ENCODE measurements around the gene IL1RAPL2. TPM values are rescaled to one million over a fixed set of nuclear protein-coding genes. Genes with fewer than 3 reads are reported as not detected.

Gene IL1RAPL2
- total RNA-seq, 1 experiment from 2014 or later = not detected

GRCh38 chrX:105755109-105755508 lies 1189.1 kb downstream of the IL1RAPL2 start:
- DNase-seq (ENCODE audit: low read depth, low spot score) = no peak
- TF ChIP-seq REST (IDR thresholded peaks at IDR 0.05; ENCODE audit: insufficient read depth in 1 of 2, low read depth in 2 of 2, low read length in 1 of 2) (no peak), SIN3A (IDR thresholded peaks at IDR 0.05; ENCODE audit: borderline replicate concordance, insufficient read depth, low read depth, low read length) (no peak), CTCF (IDR thresholded peaks at IDR 0.05) (no peak), TCF7L2 (IDR thresholded peaks at IDR 0.05; ENCODE audit: low read depth, low read length) (no peak), POLR2AphosphoS5 (IDR thresholded peaks at IDR 0.05; ENCODE audit: low read depth, low read length) (no peak)
- Histone ChIP-seq H3K27ac (ENCODE audit: low read length) (no peak overlapping the region), H3K4me3 (ENCODE audit: low read depth in 2 of 2, low read length in 2 of 2) (no peak overlapping the region), H3K36me3 (ENCODE audit: control insufficient read depth, insufficient read depth, low read length) (no peaks in the 10 kb centered on the region), H3K9me3 (ENCODE audit: control insufficient read depth, insufficient read depth, low read depth, low read length) (no peaks in the 10 kb centered on the region), H3K27me3 (ENCODE audit: control insufficient read depth, insufficient read depth, low read length) (no peaks in the 10 kb centered on the region), H3K4me1 (ENCODE audit: control insufficient read depth, insufficient read depth, low read length) (no peaks in the 10 kb centered on the region)
- ChIA-PET POLR2A (no interaction called here), CTCF (no interaction called here)
- BruUV-seq (replicated peaks) = no TSS peak
- intact Hi-C loops (cut with micrococcal nuclease; ENCODE audit: unreplicated experiment) = no loop called here
- in situ Hi-C loops (cut with HindIII; ENCODE audit: low pct_unique_long_range_greater_than_20kb, low sequenced_read_pairs) = no loop called here
- no peak for ATAC-seq

GRCh38 chrX:105758754-105759153 lies 1192.8 kb downstream of the IL1RAPL2 start:
- Histone ChIP-seq H3K27ac (ENCODE audit: low read length) (no peak overlapping the region), H3K9me3 (ENCODE audit: control insufficient read depth, insufficient read depth, low read depth, low read length) (no peaks in the 10 kb centered on the region), H3K4me3 (ENCODE audit: low read depth in 2 of 2, low read length in 2 of 2) (no peak overlapping the region), H3K4me1 (ENCODE audit: control insufficient read depth, insufficient read depth, low read length) (no peaks in the 10 kb centered on the region), H3K36me3 (ENCODE audit: control insufficient read depth, insufficient read depth, low read length) (no peaks in the 10 kb centered on the region), H3K27me3 (ENCODE audit: control insufficient read depth, insufficient read depth, low read length) (no peaks in the 10 kb centered on the region)
- DNase-seq (ENCODE audit: low read depth, low spot score) (no peak), ATAC-seq (no peak)
- in situ Hi-C loops (cut with HindIII; ENCODE audit: low pct_unique_long_range_greater_than_20kb, low sequenced_read_pairs) (no loop called here), intact Hi-C loops (cut with micrococcal nuclease; ENCODE audit: unreplicated experiment) (no loop called here)
- CTCF ChIA-PET = no interaction called here
- no TSS peak for BruUV-seq (replicated peaks)
- POLR2A ChIA-PET = no interaction called here
- TF ChIP-seq POLR2AphosphoS5 (IDR thresholded peaks at IDR 0.05; ENCODE audit: low read depth, low read length) (no peak), CTCF (IDR thresholded peaks at IDR 0.05) (no peak), SIN3A (IDR thresholded peaks at IDR 0.05; ENCODE audit: borderline replicate concordance, insufficient read depth, low read depth, low read length) (no peak), TCF7L2 (IDR thresholded peaks at IDR 0.05; ENCODE audit: low read depth, low read length) (no peak), REST (IDR thresholded peaks at IDR 0.05; ENCODE audit: insufficient read depth in 1 of 2, low read depth in 2 of 2, low read length in 1 of 2) (no peak)
